HEK293 (cell line): ENCODE measurements around the gene RSL1D1.

Source experiments
- CTCF ChIA-PET: fragments of 350-600 bp; formaldehyde crosslinking; extraction: SDS; loops from one replicate; lab custom pipeline; 2021; ENCODE audit warnings: antibody characterized with exemption; lab: Yijun Ruan, JAX
- POLR2A ChIA-PET: fragments of 300-600 bp; formaldehyde crosslinking; extraction: SDS; loops from one replicate; lab custom pipeline; 2020; ENCODE audit warnings: antibody characterized with exemption, inconsistent platforms; lab: Yijun Ruan, JAX
- H3K27ac ChIP-seq: fragments of 200-500 bp; sonication (Bioruptor generic); 2 replicates; pipeline ENCODE4 v1.5.1; 2014; ENCODE audit warnings: low read depth, low read length, control low read depth, inconsistent platforms; ENCODE audit errors: extremely low read depth
- H3K36me3 ChIP-seq, 2 experiments: fragments of 200-500 bp in 1 of 2; sonication (Bioruptor generic) in 1 of 2; 1 replicate in 1 of 2; 2 replicates in 1 of 2; pipeline ENCODE4 v1.5.1; 2014 to 2017; ENCODE audit warnings: inconsistent platforms in 2 of 2, low read length in 2 of 2; ENCODE audit not compliant: control insufficient read depth in 2 of 2, insufficient read depth in 1 of 2
- H3K4me1 ChIP-seq: fragments of 200-500 bp; sonication (Bioruptor generic); 2 replicates; pipeline ENCODE4 v1.5.1; 2014; ENCODE audit warnings: mild to moderate bottlenecking, low read length, inconsistent platforms; ENCODE audit not compliant: control insufficient read depth, insufficient read depth
- H3K4me3 ChIP-seq: 2 replicates; pipeline ENCODE4 v1.5.1; 2011; ENCODE audit warnings: low read depth, mild to moderate bottlenecking, control low read depth, low read length, moderate library complexity
- H3K9me3 ChIP-seq: fragments of 200-500 bp; sonication (Bioruptor generic); 2 replicates; pipeline ENCODE4 v1.5.1; 2014; ENCODE audit warnings: low read depth, low read length, inconsistent platforms; ENCODE audit not compliant: control insufficient read depth, insufficient read depth
- ATF2 ChIP-seq: fragments of 450-650 bp; formaldehyde crosslinking; IDR thresholded peaks from 2 replicates; pipeline ENCODE4 v1.5.1; 2016; ENCODE audit warnings: missing biosample characterization, missing genetic modification characterization, low read depth
- GLIS2 ChIP-seq: fragments of 450-650 bp; formaldehyde crosslinking; IDR thresholded peaks from 2 replicates; pipeline ENCODE4 v1.5.1; 2016; ENCODE audit warnings: missing biosample characterization, missing genetic modification characterization
- SETDB1 ChIP-seq: IDR thresholded peaks from one replicate; pipeline ENCODE4 v1.6.1; 2017; ENCODE audit warnings: mild to moderate bottlenecking, low read length, moderate library complexity, mixed read lengths; ENCODE audit not compliant: insufficient read length
- ZBTB17 ChIP-seq: fragments of 450-650 bp; formaldehyde crosslinking; IDR thresholded peaks from 2 replicates; pipeline ENCODE4 v1.5.1; 2016; ENCODE audit warnings: missing biosample characterization, missing genetic modification characterization
- ZBTB21 ChIP-seq: fragments of 450-650 bp; formaldehyde crosslinking; IDR thresholded peaks from 2 replicates; pipeline ENCODE4 v1.5.1; 2017; ENCODE audit warnings: missing biosample characterization, missing genetic modification characterization
- ZNF112 ChIP-seq: fragments of 450-650 bp; formaldehyde crosslinking; IDR thresholded peaks from 2 replicates; pipeline ENCODE4 v1.5.0; 2017; ENCODE audit warnings: missing biosample characterization, missing genetic modification characterization
- ZNF19 ChIP-seq: fragments of 450-650 bp; formaldehyde crosslinking; IDR thresholded peaks from 2 replicates; pipeline ENCODE4; 2016; ENCODE audit warnings: missing biosample characterization, missing genetic modification characterization, low read depth
- ZNF366 ChIP-seq: fragments of 450-650 bp; formaldehyde crosslinking; conservative IDR thresholded peaks from 2 replicates; pipeline ENCODE4 v1.5.1; 2016; ENCODE audit warnings: missing biosample characterization, missing genetic modification characterization
- ZNF623 ChIP-seq: fragments of 450-650 bp; formaldehyde crosslinking; IDR thresholded peaks from 2 replicates; pipeline ENCODE4 v1.5.1; 2016; ENCODE audit warnings: missing biosample characterization, missing genetic modification characterization
- ZNF626 ChIP-seq: fragments of 450-650 bp; sonication (Bioruptor Pico); formaldehyde crosslinking; IDR thresholded peaks from 2 replicates; pipeline ENCODE4 v1.5.1; 2018; ENCODE audit warnings: missing biosample characterization, missing genetic modification characterization, inconsistent platforms
- ZNF664 ChIP-seq: fragments of 450-650 bp; formaldehyde crosslinking; IDR thresholded peaks from 2 replicates; pipeline ENCODE4 v1.5.1; 2016; ENCODE audit warnings: missing biosample characterization, missing genetic modification characterization
- ZNF704 ChIP-seq: fragments of 450-650 bp; formaldehyde crosslinking; IDR thresholded peaks from 2 replicates; pipeline ENCODE4 v1.5.1; 2016; ENCODE audit warnings: missing biosample characterization, missing genetic modification characterization
- ZNF76 ChIP-seq: fragments of 450-650 bp; formaldehyde crosslinking; IDR thresholded peaks from 2 replicates; pipeline ENCODE4; 2016; ENCODE audit warnings: low read depth, missing biosample characterization, missing genetic modification characterization, borderline replicate concordance
- ZNF843 ChIP-seq: fragments of 450-650 bp; formaldehyde crosslinking; IDR thresholded peaks from 2 replicates; pipeline ENCODE4 v1.5.1; 2016; ENCODE audit warnings: missing biosample characterization, missing genetic modification characterization
- TF ChIP-seq, protein P1 (sequence below): fragments of 450-650 bp; formaldehyde crosslinking; IDR thresholded peaks from 2 replicates; pipeline ENCODE4 v1.5.1; 2016; ENCODE audit warnings: missing biosample characterization, missing genetic modification characterization
- TF ChIP-seq, protein P2 (sequence below): fragments of 450-650 bp; formaldehyde crosslinking; IDR thresholded peaks from 2 replicates; pipeline ENCODE4 v1.5.1; 2016; ENCODE audit warnings: missing biosample characterization, missing genetic modification characterization
- TF ChIP-seq, protein P3 (sequence below): fragments of 450-650 bp; formaldehyde crosslinking; IDR thresholded peaks from 2 replicates; pipeline ENCODE4 v1.5.1; 2016; ENCODE audit warnings: missing biosample characterization, missing genetic modification characterization, borderline replicate concordance
- TF ChIP-seq, protein P4 (sequence below): fragments of 450-650 bp; formaldehyde crosslinking; IDR thresholded peaks from 2 replicates; pipeline ENCODE4 v1.5.1; 2017; ENCODE audit warnings: missing biosample characterization, missing genetic modification characterization

RSL1D1 gene

GRCh38 chr16:11805556-11805955 is 45.8 kb downstream of the RSL1D1 start (continued):
- TF ChIP-seq, protein P1, sequence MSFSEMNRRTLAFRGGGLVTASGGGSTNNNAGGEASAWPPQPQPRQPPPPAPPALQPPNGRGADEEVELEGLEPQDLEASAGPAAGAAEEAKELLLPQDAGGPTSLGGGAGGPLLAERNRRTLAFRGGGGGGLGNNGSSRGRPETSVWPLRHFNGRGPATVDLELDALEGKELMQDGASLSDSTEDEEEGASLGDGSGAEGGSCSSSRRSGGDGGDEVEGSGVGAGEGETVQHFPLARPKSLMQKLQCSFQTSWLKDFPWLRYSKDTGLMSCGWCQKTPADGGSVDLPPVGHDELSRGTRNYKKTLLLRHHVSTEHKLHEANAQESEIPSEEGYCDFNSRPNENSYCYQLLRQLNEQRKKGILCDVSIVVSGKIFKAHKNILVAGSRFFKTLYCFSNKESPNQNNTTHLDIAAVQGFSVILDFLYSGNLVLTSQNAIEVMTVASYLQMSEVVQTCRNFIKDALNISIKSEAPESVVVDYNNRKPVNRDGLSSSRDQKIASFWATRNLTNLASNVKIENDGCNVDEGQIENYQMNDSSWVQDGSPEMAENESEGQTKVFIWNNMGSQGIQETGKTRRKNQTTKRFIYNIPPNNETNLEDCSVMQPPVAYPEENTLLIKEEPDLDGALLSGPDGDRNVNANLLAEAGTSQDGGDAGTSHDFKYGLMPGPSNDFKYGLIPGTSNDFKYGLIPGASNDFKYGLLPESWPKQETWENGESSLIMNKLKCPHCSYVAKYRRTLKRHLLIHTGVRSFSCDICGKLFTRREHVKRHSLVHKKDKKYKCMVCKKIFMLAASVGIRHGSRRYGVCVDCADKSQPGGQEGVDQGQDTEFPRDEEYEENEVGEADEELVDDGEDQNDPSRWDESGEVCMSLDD = no peak
- TF ChIP-seq, protein P2, sequence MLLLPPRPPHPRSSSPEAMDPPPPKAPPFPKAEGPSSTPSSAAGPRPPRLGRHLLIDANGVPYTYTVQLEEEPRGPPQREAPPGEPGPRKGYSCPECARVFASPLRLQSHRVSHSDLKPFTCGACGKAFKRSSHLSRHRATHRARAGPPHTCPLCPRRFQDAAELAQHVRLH (tag by site-specific recombination) = no peak
- TF ChIP-seq ZNF623 (tag by site-specific recombination) = no peak

- Histone ChIP-seq H3K36me3 (no peaks in the 10 kb centered on the region), H3K9me3 (no peaks in the 10 kb centered on the region), H3K4me1 (peaks cover 5% of the 10 kb centered on the region; the same call in 1 of the 2 replicates), H3K4me3 (no peak overlapping the region), H3K27ac (no peak overlapping the region)
- no peak for TF ChIP-seq ZNF112
- TF ChIP-seq ZBTB21 = no peak
- no peak for TF ChIP-seq ZNF19 (tag by site-specific recombination)
- TF ChIP-seq ZNF704 (tag by site-specific recombination) = no peak
- TF ChIP-seq ATF2 (tag by site-specific recombination) = no peak
- TF ChIP-seq ZBTB17 (tag by site-specific recombination) = no peak
- TF ChIP-seq, protein P3, sequence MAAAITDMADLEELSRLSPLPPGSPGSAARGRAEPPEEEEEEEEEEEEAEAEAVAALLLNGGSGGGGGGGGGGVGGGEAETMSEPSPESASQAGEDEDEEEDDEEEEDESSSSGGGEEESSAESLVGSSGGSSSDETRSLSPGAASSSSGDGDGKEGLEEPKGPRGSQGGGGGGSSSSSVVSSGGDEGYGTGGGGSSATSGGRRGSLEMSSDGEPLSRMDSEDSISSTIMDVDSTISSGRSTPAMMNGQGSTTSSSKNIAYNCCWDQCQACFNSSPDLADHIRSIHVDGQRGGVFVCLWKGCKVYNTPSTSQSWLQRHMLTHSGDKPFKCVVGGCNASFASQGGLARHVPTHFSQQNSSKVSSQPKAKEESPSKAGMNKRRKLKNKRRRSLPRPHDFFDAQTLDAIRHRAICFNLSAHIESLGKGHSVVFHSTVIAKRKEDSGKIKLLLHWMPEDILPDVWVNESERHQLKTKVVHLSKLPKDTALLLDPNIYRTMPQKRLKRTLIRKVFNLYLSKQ (tag by site-specific recombination) = no peak
- no peak for TF ChIP-seq GLIS2
- TF ChIP-seq SETDB1 = no peak
- no peak for TF ChIP-seq ZNF664 (tag by site-specific recombination)
- TF ChIP-seq, protein P4, sequence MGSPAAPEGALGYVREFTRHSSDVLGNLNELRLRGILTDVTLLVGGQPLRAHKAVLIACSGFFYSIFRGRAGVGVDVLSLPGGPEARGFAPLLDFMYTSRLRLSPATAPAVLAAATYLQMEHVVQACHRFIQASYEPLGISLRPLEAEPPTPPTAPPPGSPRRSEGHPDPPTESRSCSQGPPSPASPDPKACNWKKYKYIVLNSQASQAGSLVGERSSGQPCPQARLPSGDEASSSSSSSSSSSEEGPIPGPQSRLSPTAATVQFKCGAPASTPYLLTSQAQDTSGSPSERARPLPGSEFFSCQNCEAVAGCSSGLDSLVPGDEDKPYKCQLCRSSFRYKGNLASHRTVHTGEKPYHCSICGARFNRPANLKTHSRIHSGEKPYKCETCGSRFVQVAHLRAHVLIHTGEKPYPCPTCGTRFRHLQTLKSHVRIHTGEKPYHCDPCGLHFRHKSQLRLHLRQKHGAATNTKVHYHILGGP (tag by site-specific recombination) = no peak
- no peak for TF ChIP-seq ZNF626 (tag by site-specific recombination)
- TF ChIP-seq ZNF366 = no peak
- TF ChIP-seq ZNF843 (tag by site-specific recombination) = no peak
- no peak for TF ChIP-seq ZNF76 (tag by site-specific recombination)
- ChIA-PET CTCF (interaction anchor here (1.0 kb wide), 1 partner anchor 11 kb away, joined by 4 read pairs; no protein-coding TSS in a partner anchor), POLR2A (interaction anchor here (0.6 kb wide), 1 partner anchor 464 kb away, joined by 3 read pairs; no protein-coding TSS in a partner anchor)
Observed at GRCh38 chr16:11801481-11802021, 49.8 kb downstream of the RSL1D1 start.
